Liver (tissue), 9 donors: Measurements from ENCODE around the gene COX7C. TPM values are rescaled to one million over a fixed set of nuclear protein-coding genes. Genes with fewer than 3 reads are reported as not detected.
"Not testable (repeated sequence)": the region's sequence is repeated elsewhere in the genome, so short reads cannot be mapped to it uniquely, and the experiment has no call there.

Experiments used
- DNase-seq: peaks from one replicate; pipeline ENCODE4 v3.0.0-alpha.2; 2017; ENCODE audit warnings: low spot score
- H3K27ac ChIP-seq, 2 donors: one replicate each; pipeline ENCODE4 v1.7.0; 2013; ENCODE audit warnings: inconsistent platforms in 2 of 2, low read length in 2 of 2, control low read depth in 1 of 2, low read depth in 1 of 2, mild to moderate bottlenecking in 1 of 2
- H3K27me3 ChIP-seq, 4 donors: one replicate each; pipeline versions ENCODE4 v1.6.1 to v1.7.0; 2013; ENCODE audit warnings: low read length in 3 of 4, inconsistent platforms in 1 of 4, mild to moderate bottlenecking in 1 of 4, moderate library complexity in 1 of 4; ENCODE audit not compliant: control insufficient read depth in 4 of 4, insufficient read depth in 4 of 4
- H3K36me3 ChIP-seq, 4 donors: one replicate each; pipeline versions ENCODE4 v1.6.1 to v1.7.0; 2013; ENCODE audit warnings: low read length in 3 of 4, mild to moderate bottlenecking in 3 of 4, low read depth in 1 of 4, moderate library complexity in 1 of 4; ENCODE audit not compliant: control insufficient read depth in 4 of 4, insufficient read depth in 3 of 4
- H3K4me1 ChIP-seq, 4 donors: one replicate each; pipeline versions ENCODE4 v1.6.1 to v1.7.0; 2013; ENCODE audit warnings: low read length in 3 of 4, mild to moderate bottlenecking in 3 of 4, moderate library complexity in 1 of 4; ENCODE audit not compliant: control insufficient read depth in 4 of 4, insufficient read depth in 4 of 4
- H3K4me3 ChIP-seq, 3 donors: one replicate each; pipeline versions ENCODE4 v1.6.1 to v1.7.0; 2013; ENCODE audit warnings: low read length in 3 of 3, control low read depth in 1 of 3, low read depth in 1 of 3, mild to moderate bottlenecking in 1 of 3
- H3K9ac ChIP-seq, 2 donors: one replicate each; pipeline ENCODE4 v1.7.0; 2013; ENCODE audit warnings: low read length in 2 of 2, mild to moderate bottlenecking in 2 of 2, moderate library complexity in 2 of 2, control low read depth in 1 of 2, low read depth in 1 of 2
- H3K9me3 ChIP-seq, 4 donors: one replicate each; pipeline versions ENCODE4 v1.6.1 to v1.7.0; 2013; ENCODE audit warnings: low read length in 3 of 4; ENCODE audit not compliant: control insufficient read depth in 4 of 4
- ATF3 ChIP-seq: IDR thresholded peaks from 2 replicates; pipeline ENCODE4 v1.6.1; 2016; ENCODE audit warnings: antibody characterized with exemption
- EGR1 ChIP-seq, 2 donors: IDR thresholded peaks; 2 replicates each; pipeline ENCODE4 v1.6.1; 2016 to 2018; ENCODE audit warnings: antibody characterized with exemption in 2 of 2, low read depth in 2 of 2
- FOXA2 ChIP-seq: IDR thresholded peaks from 2 replicates; pipeline ENCODE4 v1.6.1; 2016; ENCODE audit warnings: antibody characterized with exemption
- GABPA ChIP-seq, 2 donors: IDR thresholded peaks in 1 of 2; conservative IDR thresholded peaks in 1 of 2; 2 replicates each; pipeline ENCODE4 v1.6.1; 2016; ENCODE audit warnings: antibody characterized with exemption in 2 of 2, mild to moderate bottlenecking in 1 of 2, moderate library complexity in 1 of 2
- HNF4A ChIP-seq, 2 donors: conservative IDR thresholded peaks; 2 replicates each; pipeline ENCODE4 v1.6.1; 2016; ENCODE audit warnings: antibody characterized with exemption in 2 of 2, mild to moderate bottlenecking in 2 of 2
- HNF4G ChIP-seq: IDR thresholded peaks from 2 replicates; pipeline ENCODE4 v1.6.1; 2016; ENCODE audit warnings: antibody characterized with exemption
- JUND ChIP-seq, 2 donors: IDR thresholded peaks; 2 replicates each; pipeline ENCODE4 v1.6.1; 2016; ENCODE audit warnings: antibody characterized with exemption in 2 of 2
- MAX ChIP-seq: IDR thresholded peaks from 2 replicates; pipeline ENCODE4 v1.6.1; 2016; ENCODE audit warnings: antibody characterized with exemption
- NR2F2 ChIP-seq: IDR thresholded peaks from 2 replicates; pipeline ENCODE4 v1.6.1; 2016; ENCODE audit warnings: antibody characterized with exemption
- RAD21 ChIP-seq, 2 donors: IDR thresholded peaks; 2 replicates each; pipeline ENCODE4 v1.6.1; 2016; ENCODE audit warnings: antibody characterized with exemption in 2 of 2, mild to moderate bottlenecking in 2 of 2
- REST ChIP-seq: IDR thresholded peaks from 2 replicates; pipeline ENCODE4 v1.6.1; 2016; ENCODE audit warnings: antibody characterized with exemption, mild to moderate bottlenecking
- RXRA ChIP-seq, 2 donors: IDR thresholded peaks; 2 replicates each; pipeline ENCODE4 v1.6.1; 2017 to 2018; ENCODE audit warnings: antibody characterized with exemption in 2 of 2, mild to moderate bottlenecking in 1 of 2
- SP1 ChIP-seq: IDR thresholded peaks from 2 replicates; pipeline ENCODE4 v1.6.1; 2018; ENCODE audit warnings: antibody characterized with exemption, mild to moderate bottlenecking
- TAF1 ChIP-seq: conservative IDR thresholded peaks from 2 replicates; pipeline ENCODE4 v1.6.1; 2016; ENCODE audit warnings: antibody characterized with exemption, mild to moderate bottlenecking
- ZBTB33 ChIP-seq: IDR thresholded peaks from 2 replicates; pipeline ENCODE4 v1.6.1; 2016; ENCODE audit warnings: antibody characterized with exemption
- WGBS: extraction: QIAGEN DNeasy Blood & Tissue Kit; methylation state at CpG from one replicate; pipeline ENCODE4 v1.1.7; 2013; 5-methylcytosine and 5-hydroxymethylcytosine counted together
- polyA plus RNA-seq, 2 donors: library from polyadenylated mRNA; stranded (reverse) in 1 of 2; unstranded in 1 of 2; fragments of 200-250 nt in 1 of 2; fragments of >200 nt in 1 of 2; fragmentation: Nextera tagmentation in 1 of 2; extraction: Ambion mirVana in 1 of 2; gene quantifications; one replicate each; pipeline versions ENCODE4 v1.2.1 to v1.2.3, GENCODE V29; 2013 to 2015
- total RNA-seq, 2 donors: library from RNA; depleted of rRNA; stranded (reverse); fragments of >200 nt; gene quantifications; one replicate each; pipeline ENCODE4 v1.2.3, GENCODE V29; 2014
- donor health status: healthy.
- donor health status: healthy.
- donor health status: healthy.
- donor health status: healthy.
- donor health status: healthy.

The COX7C gene
- total and polyA plus RNA-seq, 4 donors, result 160 to 1,060 (median 356) TPM

- TF ChIP-seq GABPA (IDR thresholded peaks at IDR 0.05 in 1 of 2, conservative IDR thresholded peaks at IDR 0.05 in 1 of 2) (no peak), TAF1 (no peak), ATF3 (no peak), FOXA2 (no peak), SP1 (no peak)
- peaks cover 0 to 2% (median 0%) of the 10 kb centered on the region in 4 donors for H3K27me3 ChIP-seq
- DNase-seq, result no peak
- H3K9me3 ChIP-seq, result no peaks in the 10 kb centered on the region
- H3K4me1 ChIP-seq, result peaks cover 0 to 8% (median 2%) of the 10 kb centered on the region in 4 donors
- no peak overlapping the region for H3K9ac ChIP-seq
- no peaks in the 10 kb centered on the region for H3K36me3 ChIP-seq
- H3K4me3 ChIP-seq, result no peak overlapping the region
- 61% methylated on average over 3 of the region's 3 CpGs for WGBS
- no peak overlapping the region for H3K27ac ChIP-seq
These were observed 32.2 kb downstream of the COX7C start for GRCh38 chr5:86649832-86650505.

- H3K9me3 ChIP-seq, H3K9ac ChIP-seq, H3K27me3 ChIP-seq, H3K4me3 ChIP-seq, DNase-seq, H3K27ac ChIP-seq, H3K36me3 ChIP-seq, H3K4me1 ChIP-seq: not testable (repeated sequence)
- 66% methylated on average over 2 of the region's 2 CpGs for WGBS
These were observed 43.0 kb downstream of the COX7C start for GRCh38 chr5:86660771-86661170.

GRCh38 chr5:86664173-86664572, 46.4 kb downstream of the COX7C start:
- WGBS, result 82% methylated on average over 2 of the region's 2 CpGs
- H3K36me3 ChIP-seq, result no peaks in the 10 kb centered on the region
- no peaks in the 10 kb centered on the region for H3K27me3 ChIP-seq
- DNase-seq, result no peak
- H3K9ac ChIP-seq, result no peak overlapping the region
- TF ChIP-seq ZBTB33 (no peak), FOXA2 (no peak), TAF1 (no peak)
- H3K4me1 ChIP-seq, result no peaks in the 10 kb centered on the region
- no peak overlapping the region for H3K27ac ChIP-seq
- no peak overlapping the region for H3K4me3 ChIP-seq
- H3K9me3 ChIP-seq, result no peaks in the 10 kb centered on the region

GRCh38 chr5:86665984-86666760, 48.4 kb downstream of the COX7C start:
- Histone ChIP-seq H3K4me1 (no peaks in the 10 kb centered on the region), H3K4me3 (no peak overlapping the region), H3K27ac (no peak overlapping the region), H3K9me3 (no peaks in the 10 kb centered on the region), H3K9ac (no peak overlapping the region), H3K36me3 (no peaks in the 10 kb centered on the region), H3K27me3 (no peaks in the 10 kb centered on the region)
- no peak for DNase-seq
- no peak for TF ChIP-seq JUND (IDR thresholded peaks at IDR 0.05)
- TF ChIP-seq RAD21 (IDR thresholded peaks at IDR 0.05), result no peak
- no peak for TF ChIP-seq MAX
- TF ChIP-seq ATF3, result no peak
- no peak for TF ChIP-seq EGR1 (IDR thresholded peaks at IDR 0.05; ENCODE audit: low read depth in 2 of 2)
- no peak for TF ChIP-seq HNF4G
- TF ChIP-seq RXRA (IDR thresholded peaks at IDR 0.05), result no peak
- no peak for TF ChIP-seq HNF4A (conservative IDR thresholded peaks at IDR 0.05)
- TF ChIP-seq NR2F2, result no peak
- TF ChIP-seq GABPA (IDR thresholded peaks at IDR 0.05 in 1 of 2, conservative IDR thresholded peaks at IDR 0.05 in 1 of 2), result no peak
- no peak for TF ChIP-seq REST
- WGBS, result 69% methylated on average over 13 of the region's 13 CpGs
